Stimulated activated CD8-positive, alpha-beta memory T cell treated with anti-CD3 and anti-CD28 coated beads, Interleukin-4, amount 100 ng/mL, for 48 hours (primary cell): ENCODE data around the gene EGFL7.

Experiments used
- DNase-seq: peaks from one replicate; pipeline ENCODE4 v3.0.0-alpha.2; 2020

EGFL7 gene

GRCh38 chr9:136689108-136689460, 26.4 kb downstream of the EGFL7 start:
- no peak for DNase-seq

- DNase-seq = no peak
These were observed 27.5 kb downstream of the EGFL7 start for GRCh38 chr9:136690104-136690805.

- no peak for DNase-seq
These were observed 28.1 kb downstream of the EGFL7 start for GRCh38 chr9:136690806-136691261.

- no peak for DNase-seq
These were observed 28.8 kb downstream of the EGFL7 start for GRCh38 chr9:136691316-136692184.

- no peak for DNase-seq
These were observed 29.7 kb downstream of the EGFL7 start for GRCh38 chr9:136692185-136693134.

GRCh38 chr9:136693135-136693489, 30.4 kb downstream of the EGFL7 start:
- DNase-seq = no peak

GRCh38 chr9:136693490-136694162, 30.9 kb downstream of the EGFL7 start:
- peak; percentile 44 for DNase-seq

GRCh38 chr9:136694163-136694871, 31.6 kb downstream of the EGFL7 start:
- peak; percentile 76 for DNase-seq

- no peak for DNase-seq
These were observed 32.1 kb downstream of the EGFL7 start for GRCh38 chr9:136694872-136695247.

- DNase-seq = no peak
These were observed 32.7 kb downstream of the EGFL7 start for GRCh38 chr9:136695435-136695895.

- DNase-seq = no peak
These were observed 33.2 kb downstream of the EGFL7 start for GRCh38 chr9:136695955-136696354.

GRCh38 chr9:136696502-136696901, 33.8 kb downstream of the EGFL7 start:
- no peak for DNase-seq

- no peak for DNase-seq
These were observed 34.6 kb downstream of the EGFL7 start for GRCh38 chr9:136697146-136697820.

- no peak for DNase-seq
These were observed 35.3 kb downstream of the EGFL7 start for GRCh38 chr9:136697821-136698526.

- DNase-seq = no peak
These were observed 36.0 kb downstream of the EGFL7 start for GRCh38 chr9:136698635-136699246.

GRCh38 chr9:136700304-136700703, 37.6 kb downstream of the EGFL7 start:
- DNase-seq = no peak

GRCh38 chr9:136700959-136701667, 38.4 kb downstream of the EGFL7 start:
- peak; percentile 84 for DNase-seq

GRCh38 chr9:136701668-136702053, 38.9 kb downstream of the EGFL7 start:
- DNase-seq = no peak

- no peak for DNase-seq
These were observed 40.7 kb downstream of the EGFL7 start for GRCh38 chr9:136703276-136703860.
